Right lung (tissue), 10 donors: ENCODE measurements around the gene LCE1B. TPM values are rescaled to one million over a fixed set of nuclear protein-coding genes. Genes with fewer than 3 reads are reported as not detected.

Experiments
- DNase-seq, 2 donors: peaks; one replicate each; pipeline ENCODE4 v3.0.0-alpha.2; 2013
- long read RNA-seq, 8 donors: transcript quantifications; one replicate each; lab custom pipeline, GENCODE V29; 2026
- polyA plus RNA-seq, 5 donors: library from polyadenylated mRNA; unstranded; fragments of 120-200 nt; gene quantifications; one replicate each; pipeline versions ENCODE4 v1.2.1 to v1.2.3, GENCODE V29; 2013; ENCODE audit warnings: inconsistent platforms in 1 of 5, low replicate concordance in 1 of 5; ENCODE audit not compliant: insufficient read length in 5 of 5, insufficient read depth in 1 of 5

LCE1B gene
- not detected for polyA plus RNA-seq
- long read RNA-seq, donor 1 = 0 reads
- long read RNA-seq, donor 2 = 0 reads
- long read RNA-seq, donor 3 = 0 reads
- long read RNA-seq, donor 4 = 0 reads
- long read RNA-seq, donor 5 = 0 reads
- long read RNA-seq, donor 6 = 0 reads
- long read RNA-seq, donor 7 = 0 reads
- long read RNA-seq, donor 8 = 0 reads

GRCh38 chr1:152811671-152812070 is at the start of gene LCE1B:
LCE1B (plus strand) TSS chr1:152811971; CDS start chr1:152812447, 476 bp downstream.
- DNase-seq = no peak

GRCh38 chr1:152768847-152769533 is 42.8 kb upstream of the LCE1B start:
- DNase-seq = no peak

GRCh38 chr1:152770411-152770810 is 41.4 kb upstream of the LCE1B start:
- DNase-seq = no peak

- no peak for DNase-seq
Measured at GRCh38 chr1:152774875-152775274, 36.9 kb upstream of the LCE1B start, which contains the start of gene LCE1F. LCE1F (plus strand) TSS chr1:152775140; CDS start chr1:152776372, 1,232 bp downstream.

- no peak for DNase-seq
Measured at GRCh38 chr1:152776361-152776760, 35.4 kb upstream of the LCE1B start.

GRCh38 chr1:152777510-152778137 is 34.1 kb upstream of the LCE1B start:
- no peak for DNase-seq

- no peak for DNase-seq
Measured at GRCh38 chr1:152783095-152783494, 28.7 kb upstream of the LCE1B start.

- no peak for DNase-seq
Measured at GRCh38 chr1:152786077-152786476, 25.7 kb upstream of the LCE1B start, which contains the start of gene LCE1E. LCE1E (plus strand) TSS chr1:152786257; CDS start chr1:152787300, 1,043 bp downstream.

GRCh38 chr1:152795686-152796085 is 16.1 kb upstream of the LCE1B start:
- DNase-seq = no peak

GRCh38 chr1:152796421-152796820 is 15.3 kb upstream of the LCE1B start, which contains the start of gene LCE1D:
LCE1D (plus strand) TSS chr1:152796721; CDS start chr1:152797795, 1,074 bp downstream.
- DNase-seq = no peak

GRCh38 chr1:152801333-152801732 is 10.4 kb upstream of the LCE1B start:
- no peak for DNase-seq

GRCh38 chr1:152806576-152806975 is 5.2 kb upstream of the LCE1B start, which contains the start of gene LCE1C:
LCE1C (minus strand) TSS chr1:152806651; CDS start chr1:152805478, 1,173 bp downstream.
- DNase-seq = no peak

- DNase-seq = no peak
Measured at GRCh38 chr1:152811050-152811449, 721 bp upstream of the LCE1B start.

GRCh38 chr1:152817309-152817708 is 5.5 kb downstream of the LCE1B start:
- DNase-seq = no peak

- DNase-seq = no peak
Measured at GRCh38 chr1:152823294-152823693, 11.5 kb downstream of the LCE1B start.

- no peak for DNase-seq
Measured at GRCh38 chr1:152824964-152825363, 13.2 kb downstream of the LCE1B start.

GRCh38 chr1:152827173-152827572 is 15.4 kb downstream of the LCE1B start, which contains the start of gene LCE1A:
LCE1A (plus strand) TSS chr1:152827473; CDS start chr1:152827473, 0 bp downstream.
- no peak for DNase-seq

- DNase-seq = no peak
Measured at GRCh38 chr1:152836870-152837269, 25.1 kb downstream of the LCE1B start.

- DNase-seq = no peak
Measured at GRCh38 chr1:152842556-152842955, 30.8 kb downstream of the LCE1B start, which contains the start of gene LCE6A. LCE6A (plus strand) TSS chr1:152842856; CDS start chr1:152843521, 665 bp downstream.

- no peak for DNase-seq
Measured at GRCh38 chr1:152855661-152856060, 43.9 kb downstream of the LCE1B start.

GRCh38 chr1:152858062-152858461 is 46.3 kb downstream of the LCE1B start:
- no peak for DNase-seq

GRCh38 chr1:152859696-152860095 is 47.9 kb downstream of the LCE1B start, which contains the start of gene LCE7A:
LCE7A (plus strand) TSS chr1:152859996; CDS start chr1:152860698, 702 bp downstream.
- no peak for DNase-seq
